IMR-90 (cell line): ENCODE measurements around the gene CAGE1. TPM values are rescaled to one million over a fixed set of nuclear protein-coding genes. Genes with fewer than 3 reads are reported as not detected.
"Not testable (repeated sequence)": the region's sequence is repeated elsewhere in the genome, so short reads cannot be mapped to it uniquely, and the experiment has no call there.

ENCODE experiments used
- ATAC-seq: fragments of 200-7000 bp; cut with Tn5 transposase; 2 replicates; pipeline ENCODE4 v1.9.1; 2020; ENCODE audit warnings: low read depth, mild to moderate bottlenecking, moderate library complexity
- BruUV-seq: library from RNA; stranded (reverse); fragments of 400-500 nt; replicated peaks from 2 replicates; lab custom pipeline; 2021; lab: Mats Ljungman, UMichigan
- CTCF ChIA-PET: fragments of 300-600 bp; formaldehyde crosslinking; extraction: SDS; loops from one replicate; lab custom pipeline; 2021; ENCODE audit warnings: antibody characterized with exemption; lab: Yijun Ruan, JAX
- POLR2A ChIA-PET: fragments of 300-600 bp; sonication (Branson Sonifier 250); formaldehyde crosslinking; loops from one replicate; lab custom pipeline; 2022; ENCODE audit warnings: antibody characterized with exemption; ENCODE audit not compliant: unreplicated experiment; lab: Charles Lee
- DNase-seq: peaks from one replicate; pipeline ENCODE4 v3.0.0; 2013
- H2AFZ ChIP-seq: replicated peaks from 2 replicates; pipeline ENCODE3; 2013; ENCODE audit warnings: low read length, mild to moderate bottlenecking; ENCODE audit not compliant: poor library complexity
- H2AK5ac ChIP-seq: 2 replicates; pipeline ENCODE4 v1.6.1; 2013; ENCODE audit warnings: low read depth, low read length, inconsistent platforms
- H2AK9ac ChIP-seq: replicated peaks from 2 replicates; pipeline ENCODE3; 2013; ENCODE audit warnings: mild to moderate bottlenecking, low read depth, low read length, moderate library complexity; ENCODE audit not compliant: poor library complexity
- H2BK120ac ChIP-seq: 2 replicates; pipeline ENCODE4 v1.6.1; 2013; ENCODE audit warnings: low read depth, low read length, inconsistent platforms
- H2BK15ac ChIP-seq: 3 replicates; pipeline ENCODE4 v1.6.1; 2013; ENCODE audit warnings: low read depth, low read length, inconsistent platforms
- H2BK20ac ChIP-seq: 2 replicates; pipeline ENCODE4 v1.6.1; 2013; ENCODE audit warnings: low read depth, mild to moderate bottlenecking, inconsistent platforms, low read length, moderate library complexity
- H2BK5ac ChIP-seq: 2 replicates; pipeline ENCODE4 v1.6.1; 2013; ENCODE audit warnings: mild to moderate bottlenecking, low read depth, low read length, inconsistent platforms; ENCODE audit not compliant: poor library complexity, severe bottlenecking
- H3K14ac ChIP-seq: replicated peaks from 2 replicates; pipeline ENCODE4 v1.6.1; 2013; ENCODE audit warnings: low read depth, low read length, inconsistent platforms
- H3K18ac ChIP-seq: 2 replicates; pipeline ENCODE4 v1.6.1; 2013; ENCODE audit warnings: low read depth, low read length, control low read depth
- H3K23ac ChIP-seq: 2 replicates; pipeline ENCODE4 v1.6.1; 2013; ENCODE audit warnings: low read depth, low read length, inconsistent platforms
- H3K27ac ChIP-seq: 2 replicates; pipeline ENCODE4 v1.5.1; 2013; ENCODE audit warnings: mild to moderate bottlenecking, control low read depth, low read length; ENCODE audit not compliant: insufficient read depth
- H3K27me3 ChIP-seq: 2 replicates; pipeline ENCODE4 v1.6.1; 2013; ENCODE audit warnings: low read length; ENCODE audit not compliant: control insufficient read depth, insufficient read depth
- H3K36me3 ChIP-seq: 2 replicates; pipeline ENCODE4 v1.6.1; 2013; ENCODE audit warnings: low read length, mixed read lengths; ENCODE audit not compliant: control insufficient read depth, insufficient read depth
- H3K4ac ChIP-seq: 2 replicates; pipeline ENCODE4 v1.6.1; 2013; ENCODE audit warnings: low read depth, low read length, inconsistent platforms
- H3K4me1 ChIP-seq: 2 replicates; pipeline ENCODE4 v1.6.1; 2013; ENCODE audit warnings: low read length, mixed read lengths; ENCODE audit not compliant: control insufficient read depth, insufficient read depth
- H3K4me2 ChIP-seq: 2 replicates; pipeline ENCODE4 v1.6.1; 2013; ENCODE audit warnings: low read depth, mild to moderate bottlenecking, control low read depth, low read length, moderate library complexity
- H3K4me3 ChIP-seq: 2 replicates; pipeline ENCODE4 v1.5.1; 2013; ENCODE audit warnings: low read depth, mild to moderate bottlenecking, control low read depth, low read length, moderate library complexity; ENCODE audit not compliant: insufficient read depth
- H3K56ac ChIP-seq: 2 replicates; pipeline ENCODE4 v1.6.1; 2013; ENCODE audit warnings: low read length, inconsistent platforms; ENCODE audit not compliant: insufficient read depth; ENCODE audit errors: extremely low read depth
- H3K79me1 ChIP-seq, 2 experiments: 2 replicates each; pipeline ENCODE4 v1.6.1; 2013; ENCODE audit warnings: low read length in 2 of 2, inconsistent platforms in 1 of 2, low read depth in 1 of 2
- H3K9ac ChIP-seq: 2 replicates; pipeline ENCODE4 v1.6.1; 2013; ENCODE audit warnings: low read depth, low read length, control low read depth
- H3K9me1 ChIP-seq: 2 replicates; pipeline ENCODE4 v1.6.1; 2013; ENCODE audit warnings: low read length, inconsistent platforms; ENCODE audit not compliant: insufficient read depth
- H3K9me3 ChIP-seq: 2 replicates; pipeline ENCODE4 v1.6.1; 2013; ENCODE audit warnings: low read length; ENCODE audit not compliant: control insufficient read depth, insufficient read depth
- H4K20me1 ChIP-seq: 2 replicates; pipeline ENCODE4 v1.6.1; 2013; ENCODE audit warnings: low read length, inconsistent platforms; ENCODE audit not compliant: insufficient read depth
- H4K5ac ChIP-seq: 2 replicates; pipeline ENCODE4 v1.6.1; 2013; ENCODE audit warnings: mild to moderate bottlenecking, low read depth, low read length, control low read depth
- H4K8ac ChIP-seq, 2 experiments: 2 replicates each; pipeline ENCODE4 v1.6.1; 2013; ENCODE audit warnings: low read depth in 2 of 2, low read length in 2 of 2, control low read depth in 1 of 2, inconsistent platforms in 1 of 2
- H4K91ac ChIP-seq: 2 replicates; pipeline ENCODE4 v1.6.1; 2013; ENCODE audit warnings: low read depth, low read length, inconsistent platforms; ENCODE audit not compliant: insufficient read depth
- WGBS, 2 experiments: methylation state at CpG; one replicate each; pipeline versions ENCODE4 v1.1.5 to v1.1.7; 2013; ENCODE audit warnings: missing lambda C conversion rate in 2 of 2; ENCODE audit not compliant: insufficient read length in 1 of 2; ENCODE audit errors: extremely low coverage in 2 of 2; 5-methylcytosine and 5-hydroxymethylcytosine counted together
- dilution Hi-C: fragments of 300-500 bp; cut with HindIII; formaldehyde crosslinking; loops from one replicate; pipeline ENCODE4 v1.14.3; 2018; ENCODE audit warnings: low sequenced_read_pairs; ENCODE audit not compliant: unreplicated experiment
- in situ Hi-C: fragments of 300-500 bp; cut with MboI; formaldehyde crosslinking; loops from 3 replicates; pipeline ENCODE4 v1.14.3; 2019; ENCODE audit warnings: low sequenced_read_pairs, inconsistent platforms, mixed read lengths
- intact Hi-C: fragments of 100-400 bp; cut with micrococcal nuclease; formaldehyde crosslinking; loops from 2 replicates; pipeline ENCODE4 v1.10.0; 2022
- polyA plus RNA-seq, 3 experiments: library from polyadenylated mRNA; depleted of rRNA; stranded (reverse); fragments of >200 nt; gene quantifications; 2 replicates each; pipeline ENCODE4 v1.2.3, GENCODE V29; 2012; ENCODE audit warnings: low replicate concordance in 1 of 3
- total RNA-seq: library from RNA; depleted of rRNA; stranded (reverse); fragments of >200 nt; gene quantifications from 2 replicates; pipeline ENCODE4 v1.2.3, GENCODE V29; 2012

The CAGE1 gene
- total and polyA plus RNA-seq, 2 of the 4 experiments (the other 2 are of a cell fraction), result not detected

DNA sequence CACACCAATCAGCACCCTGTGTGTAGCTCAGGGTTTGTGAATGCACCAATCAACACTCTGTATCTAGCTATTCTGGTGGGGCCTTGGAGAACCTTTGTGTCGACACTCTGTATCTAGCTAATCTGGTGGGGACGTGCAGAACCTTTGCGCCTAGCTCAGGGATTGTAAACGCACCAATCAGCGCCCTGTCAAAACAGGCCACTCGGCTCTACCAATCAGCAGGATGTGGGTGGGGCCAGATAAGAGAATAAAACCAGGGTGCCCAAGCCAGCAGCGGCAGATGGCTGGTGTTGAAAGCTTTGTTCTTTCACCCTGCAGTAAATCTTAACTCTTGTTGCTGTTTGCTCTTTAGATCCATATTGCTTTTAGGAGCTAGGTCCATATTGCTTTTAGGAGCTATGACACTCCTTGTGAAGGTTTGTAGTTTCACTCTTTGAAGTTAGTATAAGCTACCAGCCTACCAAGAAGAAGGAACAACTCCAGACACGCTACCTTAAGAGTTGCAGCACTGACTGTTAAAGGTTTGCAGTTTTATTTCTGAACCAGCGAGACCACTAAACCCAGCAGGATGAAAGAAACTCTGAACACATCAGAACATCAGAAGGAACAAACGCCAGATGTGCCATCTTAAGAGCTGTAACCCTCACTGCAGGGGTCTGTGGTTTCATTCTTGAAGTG, 44.6 kb downstream of the CAGE1 start:
- H3K4ac ChIP-seq, H2BK15ac ChIP-seq, in situ Hi-C loops, H2BK20ac ChIP-seq, H3K23ac ChIP-seq, H3K27me3 ChIP-seq, H4K8ac ChIP-seq, CTCF ChIA-PET, DNase-seq, ATAC-seq, H2BK5ac ChIP-seq, H3K14ac ChIP-seq, H3K18ac ChIP-seq, dilution Hi-C loops, H4K5ac ChIP-seq, H2AK9ac ChIP-seq, H3K27ac ChIP-seq, H3K4me2 ChIP-seq, intact Hi-C loops, POLR2A ChIA-PET, H3K56ac ChIP-seq, H3K36me3 ChIP-seq, H2AFZ ChIP-seq, BruUV-seq, H2BK120ac ChIP-seq, H3K9me1 ChIP-seq, H3K9me3 ChIP-seq, H3K4me1 ChIP-seq, H3K9ac ChIP-seq, H3K79me1 ChIP-seq, H4K20me1 ChIP-seq, H3K4me3 ChIP-seq, H2AK5ac ChIP-seq, H4K91ac ChIP-seq: not testable (repeated sequence)
- WGBS, 2 experiments, result no CpG with 5 or more reads among the region's 10 CpGs
